Esophagus squamous epithelium (tissue), 5 donors: Measurements from ENCODE around the gene WWC1. TPM values are rescaled to one million over a fixed set of nuclear protein-coding genes. Genes with fewer than 3 reads are reported as not detected.

Experiments
- DNase-seq: peaks from one replicate; lab custom pipeline; 2025; lab: John Stamatoyannopoulos, UW
- H3K27ac ChIP-seq, 4 donors: fragments of 200-600 bp; sonication (generic); one replicate each; pipeline ENCODE4 v1.5.1; 2016 to 2019; ENCODE audit warnings: mild to moderate bottlenecking in 1 of 4
- H3K27me3 ChIP-seq, 4 donors: fragments of 200-600 bp; sonication (generic); 1 replicate in 3 of 4; 2 replicates in 1 of 4; pipeline versions ENCODE4 v1.5.1 to v1.6.0; 2017 to 2021; ENCODE audit warnings: antibody characterized with exemption in 1 of 4
- H3K36me3 ChIP-seq, 3 donors: fragments of 200-600 bp; sonication (generic); one replicate each; pipeline ENCODE4 v1.5.1; 2016 to 2019
- H3K4me1 ChIP-seq, 3 donors: fragments of 200-600 bp; sonication (generic); one replicate each; pipeline ENCODE4 v1.5.1; 2017 to 2019
- H3K4me3 ChIP-seq, 4 donors: fragments of 200-600 bp; sonication (generic); 1 replicate in 3 of 4; 2 replicates in 1 of 4; pipeline ENCODE4 v1.5.1; 2016 to 2019; ENCODE audit warnings: mild to moderate bottlenecking in 2 of 4, moderate library complexity in 1 of 4
- H3K9me3 ChIP-seq, 3 donors: fragments of 200-600 bp; sonication (generic); one replicate each; pipeline ENCODE4 v1.5.1; 2016 to 2019
- POLR2A ChIP-seq, 4 donors: fragments of 450-650 bp; IDR thresholded peaks; one replicate each; pipeline ENCODE4 v1.6.1; 2017; ENCODE audit warnings: antibody characterized with exemption in 4 of 4, mild to moderate bottlenecking in 4 of 4, moderate library complexity in 3 of 4
- WGBS, 2 donors: methylation state at CpG; one replicate each; pipeline ENCODE4 v1.1.5; 2018; 5-methylcytosine and 5-hydroxymethylcytosine counted together
- intact Hi-C: fragments of 100-400 bp; cut with DNase I; formaldehyde crosslinking; loops from one replicate; pipeline ENCODE4 v1.15.0; 2022
- total RNA-seq, 4 donors: library from RNA; depleted of rRNA; stranded (reverse); fragments of >200 nt; gene quantifications; one replicate each; pipeline ENCODE4 v1.1.0, GENCODE V29; 2016
- TF ChIP-seq, protein P1 (sequence below), 6 experiments: fragments of 450-650 bp in 4 of 6; fragments of 200-600 bp in 2 of 6; sonication (generic) in 2 of 6; IDR thresholded peaks; one replicate each; pipeline ENCODE4 v1.5.1; 2016 to 2019; ENCODE audit warnings: antibody characterized with exemption in 6 of 6, mild to moderate bottlenecking in 4 of 6, moderate library complexity in 4 of 6
- donor health status: DM: yes; HTN: yes; CAD: no.

WWC1 gene
- total RNA-seq, 4 donors from 2014 or later = 14.4 to 25.0 (median 16.1) TPM

GRCh38 chr5:168301593-168302390, 10.3 kb downstream of the WWC1 start:
- Histone ChIP-seq H3K36me3 (no peaks in the 10 kb centered on the region), H3K27me3 (no peaks in the 10 kb centered on the region), H3K4me1 (peaks cover 0 to 8% (median 0%) of the 10 kb centered on the region in 3 donors), H3K27ac (no peak overlapping the region), H3K9me3 (no peaks in the 10 kb centered on the region), H3K4me3 (no peak overlapping the region)
- intact Hi-C loops = no loop called here
- 61% methylated on average over 10 to 11 of the region's 11 CpGs for WGBS, 2 donors
- TF ChIP-seq, protein P1, sequence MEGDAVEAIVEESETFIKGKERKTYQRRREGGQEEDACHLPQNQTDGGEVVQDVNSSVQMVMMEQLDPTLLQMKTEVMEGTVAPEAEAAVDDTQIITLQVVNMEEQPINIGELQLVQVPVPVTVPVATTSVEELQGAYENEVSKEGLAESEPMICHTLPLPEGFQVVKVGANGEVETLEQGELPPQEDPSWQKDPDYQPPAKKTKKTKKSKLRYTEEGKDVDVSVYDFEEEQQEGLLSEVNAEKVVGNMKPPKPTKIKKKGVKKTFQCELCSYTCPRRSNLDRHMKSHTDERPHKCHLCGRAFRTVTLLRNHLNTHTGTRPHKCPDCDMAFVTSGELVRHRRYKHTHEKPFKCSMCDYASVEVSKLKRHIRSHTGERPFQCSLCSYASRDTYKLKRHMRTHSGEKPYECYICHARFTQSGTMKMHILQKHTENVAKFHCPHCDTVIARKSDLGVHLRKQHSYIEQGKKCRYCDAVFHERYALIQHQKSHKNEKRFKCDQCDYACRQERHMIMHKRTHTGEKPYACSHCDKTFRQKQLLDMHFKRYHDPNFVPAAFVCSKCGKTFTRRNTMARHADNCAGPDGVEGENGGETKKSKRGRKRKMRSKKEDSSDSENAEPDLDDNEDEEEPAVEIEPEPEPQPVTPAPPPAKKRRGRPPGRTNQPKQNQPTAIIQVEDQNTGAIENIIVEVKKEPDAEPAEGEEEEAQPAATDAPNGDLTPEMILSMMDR (IDR thresholded peaks at IDR 0.05) = no peak
- no peak for TF ChIP-seq POLR2A (IDR thresholded peaks at IDR 0.05)
- no peak for DNase-seq

GRCh38 chr5:168302785-168303184, 11.3 kb downstream of the WWC1 start:
- 63 to 74% methylated on average over 3 of the region's 3 CpGs for WGBS, 2 donors
- H3K27ac ChIP-seq = no peak overlapping the region
- no peaks in the 10 kb centered on the region for H3K27me3 ChIP-seq
- intact Hi-C loops = no loop called here
- H3K4me1 ChIP-seq = peaks cover 0 to 18% (median 0%) of the 10 kb centered on the region in 3 donors
- H3K9me3 ChIP-seq = no peaks in the 10 kb centered on the region
- no peaks in the 10 kb centered on the region for H3K36me3 ChIP-seq
- no peak for DNase-seq
- no peak overlapping the region for H3K4me3 ChIP-seq
- TF ChIP-seq POLR2A (IDR thresholded peaks at IDR 0.05) = no peak
- TF ChIP-seq, protein P1 (IDR thresholded peaks at IDR 0.05) = no peak

DNA sequence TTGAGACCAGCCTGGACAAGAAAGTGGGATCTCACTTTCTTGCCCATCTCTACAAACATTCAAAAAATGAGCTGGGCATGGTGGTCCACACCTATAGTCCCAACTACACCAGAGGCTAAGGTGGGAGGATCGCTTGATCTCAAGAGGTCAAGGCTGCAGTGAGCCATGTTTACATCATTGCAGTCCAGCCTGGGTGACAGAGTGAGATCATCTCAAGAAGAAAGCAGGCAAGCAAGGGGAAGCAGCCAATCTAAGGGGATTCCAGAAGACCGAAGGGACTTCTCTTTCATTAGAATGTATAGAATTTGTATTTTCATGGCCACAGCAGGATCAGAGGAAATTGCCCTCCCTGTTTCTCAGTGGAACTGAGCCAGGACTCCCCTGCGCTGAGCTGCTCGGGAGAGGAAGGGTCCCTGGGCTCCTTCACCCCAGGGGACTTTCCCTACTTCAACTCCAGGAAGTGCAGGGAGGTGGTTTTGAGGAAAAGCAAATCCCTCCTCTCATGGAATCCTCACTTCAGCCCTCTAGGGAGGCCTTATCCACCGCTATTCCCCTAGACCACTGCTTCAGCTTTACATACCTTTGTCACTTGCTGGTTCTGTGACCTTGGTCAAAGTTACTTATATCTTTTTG, 12.1 kb downstream of the WWC1 start:
- Histone ChIP-seq H3K9me3 (no peaks in the 10 kb centered on the region), H3K4me3 (no peak overlapping the region), H3K27ac (no peak overlapping the region), H3K36me3 (no peaks in the 10 kb centered on the region), H3K27me3 (no peaks in the 10 kb centered on the region), H3K4me1 (peaks cover 0 to 22% (median 0%) of the 10 kb centered on the region in 3 donors)
- TF ChIP-seq, protein P1 (IDR thresholded peaks at IDR 0.05) = no peak
- TF ChIP-seq POLR2A (IDR thresholded peaks at IDR 0.05) = no peak
- no peak for DNase-seq
- WGBS, 2 donors = 74 to 81% methylated on average over 4 to 5 of the region's 5 CpGs
- intact Hi-C loops = no loop called here

GRCh38 chr5:168304349-168304748, 12.9 kb downstream of the WWC1 start:
- DNase-seq = no peak
- Histone ChIP-seq H3K27ac (no peak overlapping the region), H3K9me3 (no peaks in the 10 kb centered on the region), H3K4me3 (no peak overlapping the region), H3K36me3 (no peaks in the 10 kb centered on the region), H3K27me3 (no peaks in the 10 kb centered on the region), H3K4me1 (peaks cover 0 to 22% (median 0%) of the 10 kb centered on the region in 3 donors)
- 91 to 94% methylated on average over 2 of the region's 2 CpGs for WGBS, 2 donors
- intact Hi-C loops = no loop called here
- TF ChIP-seq, protein P1 (IDR thresholded peaks at IDR 0.05) = no peak
- no peak for TF ChIP-seq POLR2A (IDR thresholded peaks at IDR 0.05)

DNA sequence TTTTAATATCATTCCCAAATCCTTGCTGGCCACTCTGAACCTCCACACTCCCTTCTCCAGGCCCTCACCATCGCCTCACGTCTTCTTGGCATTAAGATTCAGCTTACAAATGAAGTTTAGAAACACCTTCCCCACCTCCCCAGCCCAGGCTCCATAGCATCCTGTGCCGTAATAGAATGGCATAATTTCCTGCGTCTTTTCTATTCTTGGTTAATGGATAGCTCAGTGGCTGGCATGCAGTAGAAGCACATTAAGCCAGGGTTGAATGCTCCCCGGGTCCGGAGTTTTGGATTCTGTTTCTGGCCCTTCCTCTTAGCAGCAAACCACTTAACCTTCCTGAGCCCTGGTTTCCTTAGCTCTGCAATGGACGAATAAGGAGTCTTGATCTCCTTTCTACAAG, 13.8 kb downstream of the WWC1 start:
- Histone ChIP-seq H3K4me3 (no peak overlapping the region), H3K4me1 (peaks cover 0 to 22% (median 0%) of the 10 kb centered on the region in 3 donors), H3K9me3 (no peaks in the 10 kb centered on the region), H3K27me3 (no peaks in the 10 kb centered on the region), H3K27ac (no peak overlapping the region), H3K36me3 (no peaks in the 10 kb centered on the region)
- intact Hi-C loops = no loop called here
- DNase-seq = no peak
- WGBS, 2 donors = 80 to 92% methylated on average over 5 to 7 of the region's 7 CpGs
- TF ChIP-seq, protein P1 (IDR thresholded peaks at IDR 0.05) = no peak
- no peak for TF ChIP-seq POLR2A (IDR thresholded peaks at IDR 0.05)
